Measurements from ENCODE around the gene CDH19. TPM values are rescaled to one million over a fixed set of nuclear protein-coding genes. Genes with fewer than 3 reads are reported as not detected.

CDH19 gene
- total RNA-seq, 4 donors from 2014 or later: 0.25 to 1.5 (median 1.2) TPM

GRCh38 chr18:66587430-66587829 is 16.5 kb downstream of the CDH19 start:
- Histone ChIP-seq H3K9me3 (no peaks in the 10 kb centered on the region), H3K27ac (no peak overlapping the region), H3K36me3 (no peaks in the 10 kb centered on the region), H3K4me1 (no peaks in the 10 kb centered on the region), H3K4me3 (no peak overlapping the region), H3K27me3 (no peaks in the 10 kb centered on the region)
- TF ChIP-seq POLR2A (IDR thresholded peaks at IDR 0.05): no peak
- TF ChIP-seq CTCF (IDR thresholded peaks at IDR 0.05 in 4 of 5, conservative IDR thresholded peaks at IDR 0.05 in 1 of 5): no peak
- ATAC-seq (no peak), DNase-seq (no peak)
- intact Hi-C loops (cut with DNase I; ENCODE audit: low total_unique reads): no loop called here
- in situ Hi-C loops (cut with MboI; ENCODE audit: low sequenced_read_pairs in 4 of 4): loop anchor here in 1 of 4 donors (25.0 kb wide), 1 partner anchor 100 kb away; no protein-coding TSS in a partner anchor

DNA sequence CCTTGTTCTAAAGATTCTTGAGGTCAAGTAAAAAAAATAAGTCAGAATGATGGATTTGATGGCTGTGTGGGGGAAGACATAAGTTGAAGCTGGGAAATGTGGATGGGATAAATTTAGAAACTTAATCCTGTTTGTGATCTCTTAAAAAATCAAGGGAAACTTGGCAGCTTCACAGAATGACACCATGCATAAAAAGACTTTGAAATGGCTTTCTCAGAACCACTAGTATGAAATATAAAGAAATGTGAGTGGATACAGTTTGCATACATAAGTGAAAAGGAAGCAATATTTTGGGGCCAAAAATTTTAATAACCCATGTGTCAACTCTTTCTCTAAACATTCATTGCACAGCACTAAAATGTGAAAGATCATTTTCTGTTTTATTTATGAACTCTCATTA is 21.7 kb downstream of the CDH19 start:
- intact Hi-C loops (cut with DNase I; ENCODE audit: low total_unique reads): no loop called here
- no peak overlapping the region for H3K4me3 ChIP-seq
- H3K27me3 ChIP-seq: no peaks in the 10 kb centered on the region
- no peak overlapping the region for H3K27ac ChIP-seq
- ATAC-seq (no peak), DNase-seq (no peak)
- TF ChIP-seq POLR2A (IDR thresholded peaks at IDR 0.05) (no peak), CTCF (IDR thresholded peaks at IDR 0.05 in 4 of 5, conservative IDR thresholded peaks at IDR 0.05 in 1 of 5) (no peak)
- H3K4me1 ChIP-seq: no peaks in the 10 kb centered on the region
- no peaks in the 10 kb centered on the region for H3K36me3 ChIP-seq
- in situ Hi-C loops (cut with MboI; ENCODE audit: low sequenced_read_pairs in 4 of 4): loop anchor here in 1 of 4 donors (25.0 kb wide), 1 partner anchor 95 kb away; no protein-coding TSS in a partner anchor
- H3K9me3 ChIP-seq: no peaks in the 10 kb centered on the region

GRCh38 chr18:66575263-66575662 is 28.6 kb downstream of the CDH19 start:
- H3K36me3 ChIP-seq: no peaks in the 10 kb centered on the region
- H3K27ac ChIP-seq: no peak overlapping the region
- H3K4me3 ChIP-seq: no peak overlapping the region
- in situ Hi-C loops (cut with MboI; ENCODE audit: low sequenced_read_pairs in 4 of 4): loop anchor here in 1 of 4 donors (25.0 kb wide), 1 partner anchor 88 kb away; no protein-coding TSS in a partner anchor
- no peaks in the 10 kb centered on the region for H3K9me3 ChIP-seq
- intact Hi-C loops (cut with DNase I; ENCODE audit: low total_unique reads): no loop called here
- H3K4me1 ChIP-seq: no peaks in the 10 kb centered on the region
- DNase-seq (no peak), ATAC-seq (no peak)
- no peaks in the 10 kb centered on the region for H3K27me3 ChIP-seq
- no peak for TF ChIP-seq POLR2A (IDR thresholded peaks at IDR 0.05)
- no peak for TF ChIP-seq CTCF (IDR thresholded peaks at IDR 0.05 in 4 of 5, conservative IDR thresholded peaks at IDR 0.05 in 1 of 5)

DNA sequence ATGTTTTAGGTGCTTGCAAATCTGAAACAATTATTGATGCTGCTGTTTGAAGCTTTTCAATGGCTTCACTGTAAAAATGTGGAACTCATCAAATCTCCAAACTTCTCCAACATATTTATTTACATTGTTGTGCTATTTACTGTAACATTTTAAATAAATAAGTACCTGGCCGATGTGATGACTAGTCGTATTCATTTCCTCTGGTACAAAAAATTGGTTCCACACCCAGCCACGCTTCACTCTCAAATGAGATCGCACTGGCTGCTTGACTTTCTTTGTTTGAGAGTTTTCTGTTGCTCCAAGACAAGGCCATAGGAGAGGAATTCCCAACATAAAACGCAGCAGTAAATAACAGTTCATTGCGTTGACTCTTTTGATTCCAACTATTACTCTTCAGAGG is 32.0 kb downstream of the CDH19 start:
- intact Hi-C loops (cut with DNase I; ENCODE audit: low total_unique reads) (no loop called here), in situ Hi-C loops (cut with MboI; ENCODE audit: low sequenced_read_pairs in 4 of 4) (no loop called here)
- no peak overlapping the region for H3K4me3 ChIP-seq
- no peak overlapping the region for H3K27ac ChIP-seq
- no peak for DNase-seq
- no peak for ATAC-seq
- no peaks in the 10 kb centered on the region for H3K9me3 ChIP-seq
- no peaks in the 10 kb centered on the region for H3K36me3 ChIP-seq
- TF ChIP-seq CTCF (IDR thresholded peaks at IDR 0.05 in 4 of 5, conservative IDR thresholded peaks at IDR 0.05 in 1 of 5) (no peak), POLR2A (IDR thresholded peaks at IDR 0.05) (no peak)
- no peaks in the 10 kb centered on the region for H3K27me3 ChIP-seq
- H3K4me1 ChIP-seq: no peaks in the 10 kb centered on the region

DNA sequence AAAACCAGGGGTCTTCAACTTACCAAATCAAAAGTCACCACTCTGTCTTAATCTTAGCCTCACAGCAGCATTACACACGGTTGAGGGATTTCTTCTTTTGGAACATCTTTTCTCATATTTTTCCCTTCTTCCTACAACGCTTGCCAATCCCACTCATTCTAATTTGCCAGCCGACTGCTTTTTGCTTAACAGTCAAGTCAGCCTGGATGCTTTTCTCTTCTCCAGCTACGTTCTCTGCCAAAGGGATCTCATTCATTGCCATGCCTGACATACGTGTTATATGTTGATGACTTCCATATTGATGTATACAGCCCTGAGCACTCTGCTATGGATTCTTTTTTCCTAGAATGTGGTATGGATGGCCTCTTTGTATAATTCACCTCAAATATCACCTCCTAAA is 37.3 kb downstream of the CDH19 start:
- Histone ChIP-seq H3K36me3 (no peaks in the 10 kb centered on the region), H3K27ac (no peak overlapping the region), H3K9me3 (no peaks in the 10 kb centered on the region), H3K27me3 (no peaks in the 10 kb centered on the region), H3K4me1 (no peaks in the 10 kb centered on the region), H3K4me3 (no peak overlapping the region)
- intact Hi-C loops (cut with DNase I; ENCODE audit: low total_unique reads): no loop called here
- ATAC-seq: no peak
- in situ Hi-C loops (cut with MboI; ENCODE audit: low sequenced_read_pairs in 4 of 4): loop anchor here in 1 of 4 donors (10.0 kb wide), 1 partner anchor 178 kb away; no protein-coding TSS in a partner anchor
- DNase-seq: no peak
- TF ChIP-seq CTCF (IDR thresholded peaks at IDR 0.05 in 4 of 5, conservative IDR thresholded peaks at IDR 0.05 in 1 of 5) (no peak), POLR2A (IDR thresholded peaks at IDR 0.05) (no peak)

Measured in gastrocnemius medialis (tissue), 4 donors.